Measurements from ENCODE around the gene CCDC157.
"Not testable (repeated sequence)": the region's sequence is repeated elsewhere in the genome, so short reads cannot be mapped to it uniquely, and the experiment has no call there.

CCDC157 gene

DNA sequence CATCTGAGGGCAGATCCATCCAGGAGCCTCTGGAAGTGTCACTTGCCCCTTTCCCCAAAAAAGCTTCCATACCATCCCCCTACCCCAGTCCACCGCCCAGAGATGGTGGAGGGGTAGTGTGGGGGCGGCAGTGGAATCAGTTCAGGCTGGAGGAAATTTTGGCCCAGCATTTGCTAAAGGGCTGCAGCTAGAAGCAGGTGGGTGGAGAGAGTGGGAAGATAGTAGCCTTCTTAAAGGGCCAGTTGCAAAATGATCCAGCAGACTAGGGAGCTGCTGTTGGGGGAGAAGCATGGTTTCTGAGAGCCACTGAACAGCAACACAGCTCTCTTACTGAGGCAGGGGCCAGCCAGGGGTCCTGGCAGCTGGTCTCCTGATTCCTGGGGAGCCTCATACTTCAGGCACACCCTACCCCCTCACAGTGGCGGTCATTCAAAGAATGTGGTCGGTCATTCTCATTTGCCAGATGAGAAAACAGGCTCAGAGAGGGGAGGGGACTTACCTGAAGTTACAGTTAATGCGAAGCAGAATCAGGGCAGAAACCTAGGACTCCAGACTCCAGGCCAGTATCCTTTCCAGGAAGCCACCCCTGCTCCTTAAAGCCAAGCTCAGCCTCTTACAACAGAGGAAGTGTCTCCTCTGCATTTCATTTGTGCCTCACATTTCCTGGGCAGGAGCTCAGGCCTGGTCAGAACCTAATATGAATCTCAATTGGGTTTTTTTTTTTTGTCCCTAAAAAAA lies 45.4 kb downstream of the CCDC157 start:
- no peaks in the 10 kb centered on the region for H3K9me3 ChIP-seq (ENCODE audit: control insufficient read depth, insufficient read depth, low read depth, low read length)
- peaks cover 20% of the 10 kb centered on the region for H3K27me3 ChIP-seq (ENCODE audit: control insufficient read depth, insufficient read depth, low read length)
- H3K4me3 ChIP-seq (ENCODE audit: low read depth, low read length), result no peak overlapping the region
- H3K4me1 ChIP-seq (ENCODE audit: control insufficient read depth, insufficient read depth, low read length), result peaks cover 26% of the 10 kb centered on the region
- H3K27ac ChIP-seq (ENCODE audit: low read depth, low read length), result no peak overlapping the region
- peaks cover 4% of the 10 kb centered on the region for H3K36me3 ChIP-seq (ENCODE audit: control insufficient read depth, insufficient read depth, low read length)
- H3K9ac ChIP-seq (ENCODE audit: low read length), result no peak overlapping the region

DNA sequence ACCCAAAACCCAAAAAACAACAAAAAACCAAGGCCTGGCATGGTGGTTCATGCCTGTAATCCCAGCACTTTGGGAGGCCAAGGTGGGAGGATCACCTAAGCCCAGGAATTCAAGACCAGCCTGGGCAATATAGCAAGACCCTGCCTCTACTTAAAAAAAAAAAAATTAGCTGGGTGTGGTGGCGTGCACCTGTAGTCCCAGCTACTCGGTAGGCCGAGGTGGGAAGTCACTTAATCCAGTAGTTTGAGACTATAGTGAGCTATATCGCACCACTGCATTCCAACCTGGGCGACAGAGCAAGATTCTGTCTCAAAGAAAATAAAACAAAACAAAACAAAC lies 45.9 kb downstream of the CCDC157 start:
- peaks cover 22% of the 10 kb centered on the region for H3K4me1 ChIP-seq (ENCODE audit: control insufficient read depth, insufficient read depth, low read length)
- H3K4me3 ChIP-seq (ENCODE audit: low read depth, low read length); H3K27ac ChIP-seq (ENCODE audit: low read depth, low read length); H3K36me3 ChIP-seq (ENCODE audit: control insufficient read depth, insufficient read depth, low read length); H3K9ac ChIP-seq (ENCODE audit: low read length); H3K9me3 ChIP-seq (ENCODE audit: control insufficient read depth, insufficient read depth, low read depth, low read length): not testable (repeated sequence)
- peaks cover 15% of the 10 kb centered on the region for H3K27me3 ChIP-seq (ENCODE audit: control insufficient read depth, insufficient read depth, low read length)

DNA sequence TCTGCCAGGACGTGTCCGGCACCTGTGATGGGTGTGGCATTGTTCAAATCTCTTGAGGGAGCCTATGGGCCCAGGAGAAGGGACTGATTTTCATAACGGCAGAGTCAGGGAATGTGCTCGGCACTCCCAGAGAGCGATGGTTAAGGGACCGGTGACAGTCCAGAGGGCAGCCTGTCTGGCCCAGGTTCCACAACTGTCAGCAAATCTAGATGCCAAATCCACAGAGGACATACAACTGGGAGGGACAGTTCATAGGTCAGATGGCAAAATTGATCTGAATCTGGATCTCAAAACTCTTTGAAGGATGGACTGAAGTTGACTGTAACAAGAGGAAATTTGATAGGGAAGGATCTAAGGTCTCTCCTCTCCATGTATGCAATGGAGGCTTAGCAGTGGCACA lies 47.5 kb downstream of the CCDC157 start:
- no peak overlapping the region for H3K4me3 ChIP-seq (ENCODE audit: low read depth, low read length)
- peaks cover 9% of the 10 kb centered on the region for H3K4me1 ChIP-seq (ENCODE audit: control insufficient read depth, insufficient read depth, low read length)
- H3K9me3 ChIP-seq (ENCODE audit: control insufficient read depth, insufficient read depth, low read depth, low read length), result no peaks in the 10 kb centered on the region
- H3K9ac ChIP-seq (ENCODE audit: low read length), result no peak overlapping the region
- no peaks in the 10 kb centered on the region for H3K27me3 ChIP-seq (ENCODE audit: control insufficient read depth, insufficient read depth, low read length)
- no peak overlapping the region for H3K27ac ChIP-seq (ENCODE audit: low read depth, low read length)
- H3K36me3 ChIP-seq (ENCODE audit: control insufficient read depth, insufficient read depth, low read length), result peaks cover 15% of the 10 kb centered on the region

DNA sequence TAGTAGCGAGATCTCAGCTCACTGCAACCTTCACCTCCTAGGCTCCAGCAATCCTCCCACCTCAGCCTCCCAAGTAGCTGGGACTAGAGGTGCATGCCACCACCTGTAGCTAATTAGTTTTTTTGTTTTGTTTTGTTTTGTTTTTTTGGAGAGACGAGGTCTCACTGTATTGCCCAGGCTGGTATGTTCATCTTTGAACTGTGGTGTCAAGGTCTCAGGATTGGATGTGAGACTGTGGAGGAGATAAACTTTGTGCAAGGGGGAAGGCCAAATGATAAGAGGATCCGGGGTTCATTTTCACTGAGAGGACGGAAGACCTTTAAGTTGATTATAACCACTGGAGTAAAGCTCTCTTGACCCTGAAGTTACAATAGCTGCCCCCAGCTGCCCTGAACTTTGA lies 48.9 kb downstream of the CCDC157 start:
- H3K27me3 ChIP-seq (ENCODE audit: control insufficient read depth, insufficient read depth, low read length), result no peaks in the 10 kb centered on the region
- no peak overlapping the region for H3K27ac ChIP-seq (ENCODE audit: low read depth, low read length)

DNA sequence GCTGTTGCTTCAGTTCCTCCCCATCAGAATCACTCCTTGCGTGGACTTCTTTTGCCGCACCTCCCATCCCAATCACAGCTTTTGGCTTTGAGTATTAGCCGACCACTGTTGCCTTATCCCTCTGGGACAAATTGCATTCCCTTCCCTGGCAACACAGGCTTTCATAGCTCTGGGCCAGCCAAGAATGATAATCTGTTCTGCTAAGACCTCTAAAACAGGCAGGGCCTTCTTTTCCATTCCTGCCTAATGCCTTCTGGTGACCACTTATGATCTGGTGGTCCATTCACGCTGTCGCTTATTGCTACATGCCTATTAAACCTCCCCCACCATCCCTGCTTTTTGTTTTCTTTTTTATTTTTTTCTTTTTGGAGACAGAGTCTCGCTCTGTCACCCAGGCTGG lies 49.6 kb downstream of the CCDC157 start:
- no peak overlapping the region for H3K4me3 ChIP-seq (ENCODE audit: low read depth, low read length)
- H3K36me3 ChIP-seq (ENCODE audit: control insufficient read depth, insufficient read depth, low read length), result peaks cover 24% of the 10 kb centered on the region
- peaks cover 9% of the 10 kb centered on the region for H3K4me1 ChIP-seq (ENCODE audit: control insufficient read depth, insufficient read depth, low read length)

More for the DNA sequence above, 48.9 kb downstream of the CCDC157 start:
- Histone ChIP-seq H3K36me3 (ENCODE audit: control insufficient read depth, insufficient read depth, low read length) (peaks cover 19% of the 10 kb centered on the region), H3K4me1 (ENCODE audit: control insufficient read depth, insufficient read depth, low read length) (peaks cover 9% of the 10 kb centered on the region), H3K9me3 (ENCODE audit: control insufficient read depth, insufficient read depth, low read depth, low read length) (no peaks in the 10 kb centered on the region), H3K9ac (ENCODE audit: low read length) (no peak overlapping the region), H3K4me3 (ENCODE audit: low read depth, low read length) (no peak overlapping the region)

DNA sequence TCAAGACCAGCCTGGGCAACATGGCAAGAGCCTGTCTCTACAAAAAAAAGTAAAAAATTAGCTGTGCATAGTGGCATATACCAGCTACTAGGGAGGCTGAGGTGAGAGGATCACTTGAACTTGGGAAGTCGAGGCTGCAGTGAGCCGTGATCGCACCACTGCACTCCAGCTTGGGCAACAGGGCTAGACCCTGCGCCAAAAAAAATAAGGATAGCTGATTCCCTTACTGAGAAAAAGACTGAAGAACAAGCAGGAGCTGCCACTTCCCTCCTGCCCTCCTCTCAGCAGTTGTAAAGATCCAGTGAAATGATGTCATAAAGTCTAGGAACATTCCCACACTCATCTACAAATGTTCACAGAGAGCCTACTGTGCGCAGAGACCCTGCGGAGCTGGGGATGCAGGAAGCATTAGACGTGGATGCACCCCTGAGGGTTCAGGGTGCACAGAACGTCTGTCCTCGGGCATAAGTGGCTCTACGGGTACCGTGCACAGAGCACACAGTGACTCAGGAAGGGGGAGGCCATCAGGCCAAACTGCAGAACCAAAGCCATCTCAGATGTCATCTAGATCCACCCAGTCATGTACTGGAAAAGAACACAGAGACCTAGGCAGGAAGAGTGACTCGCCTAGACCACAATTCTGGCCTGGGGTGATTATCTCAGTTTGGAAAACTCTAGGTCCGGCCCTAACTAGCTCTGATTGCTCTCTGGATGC lies 51.7 kb downstream of the CCDC157 start:
- no peaks in the 10 kb centered on the region for H3K4me1 ChIP-seq (ENCODE audit: control insufficient read depth, insufficient read depth, low read length)
- no peak overlapping the region for H3K27ac ChIP-seq (ENCODE audit: low read depth, low read length)
- no peak overlapping the region for H3K9ac ChIP-seq (ENCODE audit: low read length)
- H3K36me3 ChIP-seq (ENCODE audit: control insufficient read depth, insufficient read depth, low read length), result peaks cover 30% of the 10 kb centered on the region
- H3K4me3 ChIP-seq (ENCODE audit: low read depth, low read length), result no peak overlapping the region
- no peaks in the 10 kb centered on the region for H3K9me3 ChIP-seq (ENCODE audit: control insufficient read depth, insufficient read depth, low read depth, low read length)
- no peaks in the 10 kb centered on the region for H3K27me3 ChIP-seq (ENCODE audit: control insufficient read depth, insufficient read depth, low read length)

More for the DNA sequence above, 49.6 kb downstream of the CCDC157 start:
- Histone ChIP-seq H3K9ac (ENCODE audit: low read length) (no peak overlapping the region), H3K9me3 (ENCODE audit: control insufficient read depth, insufficient read depth, low read depth, low read length) (no peaks in the 10 kb centered on the region), H3K27ac (ENCODE audit: low read depth, low read length) (no peak overlapping the region), H3K27me3 (ENCODE audit: control insufficient read depth, insufficient read depth, low read length) (no peaks in the 10 kb centered on the region)

DNA sequence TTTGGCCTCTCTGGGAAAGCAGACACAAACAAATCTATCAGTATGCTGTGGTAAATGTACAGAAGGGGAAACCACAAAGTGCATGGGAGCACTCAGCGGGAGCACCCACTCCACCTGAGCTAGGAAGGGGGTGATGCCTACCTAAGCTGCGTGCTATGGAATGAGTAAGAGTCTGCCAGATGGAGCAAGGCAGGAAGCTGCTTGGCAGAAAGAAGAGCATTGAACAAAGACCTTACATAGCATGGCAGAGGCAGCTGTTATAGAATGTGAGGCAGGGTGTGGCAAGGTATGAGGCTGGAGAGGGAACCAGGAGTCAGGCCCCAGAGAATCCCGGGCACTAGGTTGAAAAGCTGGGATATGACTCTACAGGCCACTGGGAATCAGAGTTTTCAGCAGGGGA lies 55.0 kb downstream of the CCDC157 start:
- no peak overlapping the region for H3K27ac ChIP-seq (ENCODE audit: low read depth, low read length)
- H3K36me3 ChIP-seq (ENCODE audit: control insufficient read depth, insufficient read depth, low read length), result peaks cover 46% of the 10 kb centered on the region
- no peaks in the 10 kb centered on the region for H3K9me3 ChIP-seq (ENCODE audit: control insufficient read depth, insufficient read depth, low read depth, low read length)
- H3K9ac ChIP-seq (ENCODE audit: low read length), result no peak overlapping the region
- H3K4me1 ChIP-seq (ENCODE audit: control insufficient read depth, insufficient read depth, low read length), result no peaks in the 10 kb centered on the region
- no peaks in the 10 kb centered on the region for H3K27me3 ChIP-seq (ENCODE audit: control insufficient read depth, insufficient read depth, low read length)
- H3K4me3 ChIP-seq (ENCODE audit: low read depth, low read length), result no peak overlapping the region

DNA sequence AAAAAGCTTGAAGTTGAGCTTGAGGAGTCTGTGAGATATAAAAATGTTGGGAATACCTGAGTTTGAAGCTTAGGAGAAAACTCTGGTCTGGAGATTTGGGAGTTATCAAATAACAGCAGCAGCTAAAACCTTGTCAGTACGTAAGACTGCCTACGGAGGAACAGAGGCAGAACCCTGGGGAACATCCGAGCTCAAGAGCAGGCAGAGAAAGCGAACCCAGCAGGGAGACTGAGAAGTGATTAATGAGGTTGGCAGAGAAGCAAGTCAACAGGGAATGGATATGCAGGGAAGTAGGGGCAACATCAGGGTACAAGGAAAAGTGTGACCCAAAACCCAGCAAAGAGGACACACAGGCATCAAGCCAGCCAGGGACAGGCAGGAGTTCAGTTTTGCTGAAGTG lies 56.2 kb downstream of the CCDC157 start:
- H3K27me3 ChIP-seq (ENCODE audit: control insufficient read depth, insufficient read depth, low read length), result no peaks in the 10 kb centered on the region
- no peak overlapping the region for H3K27ac ChIP-seq (ENCODE audit: low read depth, low read length)
- H3K4me3 ChIP-seq (ENCODE audit: low read depth, low read length), result no peak overlapping the region
- H3K36me3 ChIP-seq (ENCODE audit: control insufficient read depth, insufficient read depth, low read length), result peaks cover 49% of the 10 kb centered on the region
- no peaks in the 10 kb centered on the region for H3K4me1 ChIP-seq (ENCODE audit: control insufficient read depth, insufficient read depth, low read length)
- H3K9me3 ChIP-seq (ENCODE audit: control insufficient read depth, insufficient read depth, low read depth, low read length), result no peaks in the 10 kb centered on the region
- no peak overlapping the region for H3K9ac ChIP-seq (ENCODE audit: low read length)

DNA sequence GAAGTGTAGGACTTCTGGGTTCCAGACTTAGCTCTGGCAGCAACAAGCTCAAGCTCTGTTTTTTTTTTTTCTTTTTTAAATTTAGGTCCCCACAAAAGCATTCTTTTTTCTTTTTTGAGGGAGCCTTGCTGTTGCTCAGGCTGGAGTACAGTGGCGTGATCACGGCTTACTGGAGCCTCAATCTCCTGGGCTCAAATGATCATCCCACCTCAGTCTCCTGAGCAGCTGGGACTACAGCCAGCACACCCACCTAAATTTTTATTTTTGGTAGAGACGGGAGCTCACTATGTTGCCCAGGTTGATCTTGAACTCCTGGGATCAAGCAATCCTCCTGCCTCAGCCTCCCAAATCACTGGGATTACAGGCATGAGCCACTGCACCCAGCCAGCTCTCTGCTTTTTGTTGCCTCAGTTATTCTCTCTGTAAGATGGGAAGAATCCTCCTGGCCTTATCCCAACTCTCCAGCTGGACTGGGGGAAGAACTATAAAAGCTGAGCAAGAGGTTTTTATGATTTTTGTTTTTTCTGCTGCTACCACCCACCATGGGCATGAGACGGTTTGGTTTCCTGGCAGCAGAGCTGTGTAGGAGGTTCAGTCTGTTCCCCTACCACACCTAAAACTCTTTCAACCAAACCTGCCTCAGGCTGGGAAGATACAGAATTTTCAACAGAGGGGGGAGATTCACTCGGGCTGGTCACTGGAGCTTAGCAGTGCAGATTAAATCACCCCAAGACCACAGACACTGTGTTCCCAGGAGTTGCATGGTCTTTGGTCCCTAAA lies 57.1 kb downstream of the CCDC157 start:
- no peak overlapping the region for H3K27ac ChIP-seq (ENCODE audit: low read depth, low read length)
- H3K9ac ChIP-seq (ENCODE audit: low read length), result no peak overlapping the region
- H3K36me3 ChIP-seq (ENCODE audit: control insufficient read depth, insufficient read depth, low read length), result peaks cover 52% of the 10 kb centered on the region
- H3K4me1 ChIP-seq (ENCODE audit: control insufficient read depth, insufficient read depth, low read length), result no peaks in the 10 kb centered on the region
- H3K27me3 ChIP-seq (ENCODE audit: control insufficient read depth, insufficient read depth, low read length), result no peaks in the 10 kb centered on the region
- no peak overlapping the region for H3K4me3 ChIP-seq (ENCODE audit: low read depth, low read length)
- no peaks in the 10 kb centered on the region for H3K9me3 ChIP-seq (ENCODE audit: control insufficient read depth, insufficient read depth, low read depth, low read length)

DNA sequence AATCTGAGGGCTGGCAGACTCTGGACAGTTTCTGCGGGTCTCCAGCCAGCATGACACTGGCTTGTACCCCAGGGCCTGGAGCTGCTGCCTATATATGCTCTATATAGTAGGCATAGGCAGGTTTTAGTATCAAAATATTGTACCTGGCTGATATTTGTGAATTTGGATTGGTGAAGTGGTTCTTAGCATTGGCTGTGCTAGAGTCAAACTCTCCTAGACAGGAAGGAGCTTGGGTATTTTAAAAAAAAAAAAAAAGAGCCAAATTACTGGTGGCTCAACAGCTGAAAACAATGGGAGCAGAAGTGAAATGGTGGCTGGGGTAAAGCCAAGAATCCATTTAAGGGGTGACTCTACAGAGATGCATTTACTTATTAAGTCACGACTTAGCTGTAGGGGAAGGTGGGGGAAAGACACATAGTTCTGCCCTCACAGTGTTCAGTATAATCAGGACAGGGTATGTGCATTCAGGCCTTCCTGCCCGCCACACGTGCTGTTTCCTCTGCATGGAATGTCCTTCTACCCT lies 57.8 kb downstream of the CCDC157 start:
- peaks cover 51% of the 10 kb centered on the region for H3K36me3 ChIP-seq (ENCODE audit: control insufficient read depth, insufficient read depth, low read length)
- H3K27ac ChIP-seq (ENCODE audit: low read depth, low read length), result no peak overlapping the region
- H3K9ac ChIP-seq (ENCODE audit: low read length), result no peak overlapping the region
- H3K27me3 ChIP-seq (ENCODE audit: control insufficient read depth, insufficient read depth, low read length), result no peaks in the 10 kb centered on the region
- no peak overlapping the region for H3K4me3 ChIP-seq (ENCODE audit: low read depth, low read length)
- H3K9me3 ChIP-seq (ENCODE audit: control insufficient read depth, insufficient read depth, low read depth, low read length), result no peaks in the 10 kb centered on the region
- H3K4me1 ChIP-seq (ENCODE audit: control insufficient read depth, insufficient read depth, low read length), result no peaks in the 10 kb centered on the region

DNA sequence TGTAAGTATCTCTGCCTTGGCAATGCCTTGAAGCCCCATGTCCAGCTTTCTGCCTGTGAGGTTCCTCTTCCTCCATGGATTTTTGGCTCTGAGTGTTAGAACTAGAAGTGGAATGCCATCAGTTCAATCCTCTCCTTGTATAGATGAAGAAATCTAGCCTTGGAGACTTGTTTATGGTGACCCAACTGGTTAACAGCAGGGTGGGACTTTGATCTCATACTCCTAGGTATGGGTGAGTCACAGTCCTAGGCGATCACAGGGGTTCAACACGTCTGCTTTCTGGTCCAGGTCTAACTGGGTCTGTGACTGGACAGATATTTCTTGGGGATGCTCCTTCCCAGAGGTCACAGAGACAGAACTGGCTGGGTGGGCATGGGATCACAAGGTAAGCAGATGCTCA lies 59.6 kb downstream of the CCDC157 start:
- Histone ChIP-seq H3K9ac (ENCODE audit: low read length) (no peak overlapping the region), H3K27me3 (ENCODE audit: control insufficient read depth, insufficient read depth, low read length) (no peaks in the 10 kb centered on the region), H3K4me3 (ENCODE audit: low read depth, low read length) (no peak overlapping the region), H3K27ac (ENCODE audit: low read depth, low read length) (no peak overlapping the region), H3K9me3 (ENCODE audit: control insufficient read depth, insufficient read depth, low read depth, low read length) (no peaks in the 10 kb centered on the region), H3K4me1 (ENCODE audit: control insufficient read depth, insufficient read depth, low read length) (peaks cover 3% of the 10 kb centered on the region; the same call in 1 of the 2 replicates), H3K36me3 (ENCODE audit: control insufficient read depth, insufficient read depth, low read length) (peaks cover 54% of the 10 kb centered on the region)

Measured in HUES6 (cell line).